HG03575 (cell line): Measurements from ENCODE around the gene FGF12.
A peak's percentile ranks its signal among the peaks of the same experiment; 100 is the strongest.

Source experiments
- ATAC-seq: cut with Tn5 transposase; IDR thresholded peaks from one replicate; pipeline ENCODE4 v1.9.1; 2021; ENCODE audit not compliant: unreplicated experiment, insufficient number of reproducible peaks, low FRiP score; ENCODE audit errors: extremely low read depth

The FGF12 gene

GRCh38 chr3:192696943-192697587 is 30.3 kb downstream of the FGF12 start:
- ATAC-seq = no peak

DNA sequence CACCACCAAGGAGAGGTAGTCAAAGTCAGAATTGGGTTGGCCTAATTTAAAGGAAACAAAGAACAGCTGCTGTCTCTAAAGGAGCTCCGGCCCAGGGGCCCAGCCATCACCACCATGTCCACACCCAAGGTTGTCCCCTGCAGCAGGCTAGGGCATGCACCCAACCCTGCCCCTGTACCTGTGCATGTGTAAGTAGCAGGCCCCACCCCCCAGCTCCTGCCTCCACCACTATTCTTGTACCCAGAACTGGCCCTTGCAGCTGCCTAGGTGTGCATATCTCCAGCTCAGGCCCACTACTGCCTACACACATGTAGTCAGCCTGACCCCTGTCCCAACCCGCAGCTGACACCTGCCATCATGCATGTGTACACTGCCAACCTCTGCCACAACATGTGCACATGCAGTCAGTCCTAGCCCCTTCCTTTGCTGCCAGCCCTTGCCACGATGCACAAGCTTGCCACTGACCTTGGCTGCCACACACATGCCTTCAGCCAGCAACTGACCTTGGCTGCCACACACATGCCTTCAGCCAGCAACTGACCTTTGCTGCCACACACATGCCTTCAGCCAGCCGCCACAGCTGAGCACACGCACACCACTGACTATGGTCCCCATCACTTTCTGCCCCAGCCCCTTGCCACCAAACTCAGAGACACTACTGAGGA is 39.7 kb downstream of the FGF12 start:
- no peak for ATAC-seq

GRCh38 chr3:192685801-192686200 is 41.5 kb downstream of the FGF12 start:
- ATAC-seq = no peak

DNA sequence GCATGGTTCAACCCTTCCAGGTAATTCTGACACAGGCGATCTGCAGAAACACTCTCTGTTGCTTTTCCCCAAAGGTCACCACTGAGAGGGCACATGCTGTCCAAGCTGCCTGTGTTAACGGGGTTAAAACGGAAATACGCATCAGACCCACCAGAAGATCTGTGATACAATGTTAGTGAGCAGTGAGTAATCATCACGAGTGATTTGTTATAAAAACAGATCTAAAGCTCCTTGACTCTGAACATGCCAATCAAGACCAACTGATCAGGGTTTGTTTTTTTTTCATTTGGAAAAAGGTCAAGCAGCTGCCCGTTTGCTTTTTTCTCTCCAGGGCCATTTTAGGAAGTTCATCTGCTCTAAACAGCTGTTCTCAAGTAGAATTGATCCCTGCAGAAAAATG is 43.2 kb downstream of the FGF12 start:
- ATAC-seq = no peak

DNA sequence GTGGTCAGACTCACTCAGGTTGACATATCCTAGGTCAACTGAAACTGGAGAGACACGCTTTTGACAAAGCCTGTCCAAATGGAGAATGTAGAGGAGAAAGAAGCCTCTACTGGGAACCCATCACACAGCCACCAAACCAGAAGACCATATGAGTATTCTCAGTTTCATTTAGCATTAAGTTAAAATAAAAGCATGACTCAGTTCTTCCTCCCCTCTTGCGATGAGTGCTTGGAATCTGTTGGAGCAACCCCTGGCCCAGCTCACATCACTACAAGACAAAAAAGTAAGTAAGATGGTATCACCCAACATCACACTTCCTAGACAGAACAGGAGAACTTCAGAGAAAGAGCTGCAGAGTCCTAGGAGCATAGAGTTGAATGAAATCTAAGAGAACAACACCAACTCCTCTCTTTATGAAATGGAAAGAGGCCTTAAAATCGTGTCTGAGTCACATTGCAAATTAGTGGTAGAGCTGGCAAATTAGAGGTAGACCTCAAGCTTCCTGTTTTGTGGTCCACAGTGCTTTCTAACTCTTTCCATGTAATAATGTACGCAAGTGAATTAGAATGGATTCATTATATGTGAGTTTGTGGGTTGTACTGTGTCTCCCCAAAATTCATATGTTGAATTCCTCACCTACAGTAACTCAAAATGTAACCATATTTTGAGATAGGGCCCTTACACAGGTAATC is 51.2 kb downstream of the FGF12 start:
- peak; percentile 74 for ATAC-seq

DNA sequence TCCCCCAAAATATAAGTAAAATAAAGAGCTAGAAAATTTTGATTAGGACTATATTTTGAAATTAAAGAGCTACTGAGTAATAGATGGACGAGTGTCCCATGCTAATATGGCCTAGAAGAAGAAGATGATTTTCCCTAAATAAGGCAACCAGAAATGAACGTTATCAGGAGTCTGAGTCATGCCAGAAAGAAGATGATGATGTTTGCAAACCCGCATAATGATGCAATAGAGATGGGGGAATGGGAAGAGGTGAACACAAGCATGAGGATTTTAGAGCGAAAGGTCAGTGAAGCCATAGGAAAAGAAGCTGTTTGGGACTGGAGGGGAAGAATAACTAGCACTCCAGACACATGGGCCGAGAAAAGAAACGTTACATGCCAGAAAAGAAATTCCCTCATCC is 71.7 kb downstream of the FGF12 start:
- no peak for ATAC-seq

DNA sequence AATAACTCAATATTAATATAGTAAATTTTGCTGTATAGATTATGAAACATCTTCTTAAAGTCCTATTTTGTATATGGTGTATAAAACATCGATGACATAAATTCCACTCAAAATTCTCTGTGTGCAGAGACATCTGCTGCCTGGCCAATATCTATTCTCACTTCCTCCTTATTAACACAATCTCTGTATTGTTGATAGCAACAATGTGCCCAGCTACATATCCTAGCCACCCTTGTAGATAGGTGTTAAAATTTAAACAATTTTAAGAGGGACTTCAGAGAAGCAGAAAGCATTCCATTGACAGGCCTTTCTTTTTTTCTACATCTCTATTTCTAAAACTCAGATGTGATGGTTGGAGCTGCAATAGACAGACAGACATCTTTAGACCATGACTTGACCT is 72.3 kb downstream of the FGF12 start:
- no peak for ATAC-seq

DNA sequence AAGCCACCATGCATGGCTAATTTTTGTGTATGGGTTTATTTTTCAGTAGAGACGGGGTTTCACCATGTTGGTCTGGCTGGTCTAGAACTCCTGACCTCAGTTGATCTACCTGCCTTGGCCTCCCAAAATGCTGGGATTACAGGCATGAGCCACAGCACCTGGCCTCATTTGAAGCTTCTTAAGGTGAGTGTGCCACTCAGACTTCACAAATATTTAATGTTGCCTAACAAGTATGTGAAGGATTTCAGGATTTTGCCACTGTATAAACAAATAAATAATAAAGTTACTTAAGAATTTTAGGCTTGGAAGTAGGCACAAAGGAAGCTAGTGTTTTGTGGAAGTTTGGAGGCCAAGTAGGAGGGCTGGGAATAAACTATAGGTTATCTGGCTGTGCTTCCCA is 73.5 kb downstream of the FGF12 start:
- ATAC-seq = no peak

DNA sequence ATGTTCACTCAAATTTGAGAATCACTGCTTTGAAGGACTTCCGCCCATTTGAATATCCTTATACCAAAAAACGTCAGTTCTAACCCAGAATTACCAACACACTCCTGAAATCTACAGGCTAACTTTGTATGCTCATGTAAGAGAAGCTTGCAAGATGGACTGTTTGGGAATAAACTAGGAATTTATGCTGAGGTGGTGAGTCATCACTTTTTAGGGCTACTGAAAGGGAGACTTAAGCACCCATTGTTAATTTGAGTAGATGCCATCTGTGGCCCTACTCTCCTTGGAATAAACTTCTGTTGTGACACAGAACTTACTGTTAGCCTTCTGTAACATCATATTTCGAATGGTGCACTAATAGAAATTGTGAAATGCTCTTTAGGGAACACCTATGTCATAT is 74.6 kb downstream of the FGF12 start:
- no peak for ATAC-seq

DNA sequence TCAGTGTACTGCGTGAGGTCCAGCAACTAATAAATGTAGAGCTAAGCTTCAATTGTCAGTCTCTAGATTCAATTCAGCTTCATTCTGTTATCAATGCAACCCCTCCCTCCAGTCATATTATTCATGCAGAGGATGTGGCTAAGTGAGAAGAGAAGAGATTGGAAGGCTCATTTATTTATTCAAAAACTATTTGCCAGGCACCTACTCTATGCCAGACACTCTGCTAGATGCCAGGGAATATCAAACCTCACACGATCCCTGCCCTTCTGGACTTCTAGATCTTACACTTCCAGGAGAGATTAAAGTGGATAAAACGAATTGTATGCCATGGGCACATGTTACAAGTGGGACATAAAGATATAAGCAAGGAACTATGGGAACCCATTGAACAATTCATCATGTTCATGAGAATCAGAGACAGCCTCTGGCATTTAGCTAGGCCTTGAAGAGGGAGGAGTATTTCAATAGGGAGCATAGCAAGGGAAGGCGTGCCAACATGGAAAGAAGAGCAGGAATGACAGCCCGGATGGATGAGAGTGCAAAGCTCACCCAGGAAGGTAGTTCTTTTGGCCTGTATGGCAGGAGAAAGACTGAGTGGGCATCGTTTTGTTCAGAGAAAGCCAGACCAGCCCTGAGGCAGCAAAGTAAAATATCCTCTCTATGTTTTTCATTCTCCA is 75.4 kb downstream of the FGF12 start:
- no peak for ATAC-seq

DNA sequence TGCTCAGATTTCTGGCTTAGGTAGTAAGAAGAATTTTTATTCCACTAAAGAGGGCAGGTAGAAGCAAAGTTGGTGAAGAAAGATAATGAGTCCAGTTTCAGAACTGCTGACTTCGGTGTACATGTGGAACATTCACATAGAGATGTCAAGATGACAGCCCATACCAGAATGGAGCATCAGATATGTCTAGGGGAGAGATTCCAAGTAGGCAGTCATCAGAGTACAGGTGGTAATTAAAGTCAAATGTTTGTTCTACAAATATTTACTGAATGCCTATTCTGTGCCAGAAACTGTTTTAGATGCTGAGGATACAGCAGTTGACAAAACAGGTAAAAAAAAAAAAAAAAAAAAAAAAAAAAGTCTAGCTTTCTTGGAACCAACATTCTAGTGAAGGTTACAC is 81.9 kb downstream of the FGF12 start:
- no peak for ATAC-seq

DNA sequence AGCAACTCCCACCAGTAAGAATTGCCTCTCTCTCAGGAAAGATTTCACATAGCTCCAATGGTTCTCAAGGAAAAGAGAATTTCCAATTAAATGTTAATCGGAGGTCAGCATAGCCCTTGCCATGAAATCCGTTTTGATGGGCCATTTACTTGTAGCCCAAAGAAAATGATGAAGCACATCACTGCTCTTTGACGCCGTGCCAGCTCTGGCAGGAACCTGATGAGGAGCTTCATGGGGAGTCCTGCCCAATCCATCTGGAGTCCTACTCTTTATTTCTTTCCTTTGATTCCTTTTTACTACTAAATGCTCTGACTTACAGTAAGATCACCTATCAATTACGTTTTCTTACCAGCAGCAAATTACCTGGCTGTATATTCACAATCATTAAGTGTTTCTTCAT is 84.7 kb downstream of the FGF12 start:
- no peak for ATAC-seq

- ATAC-seq = no peak
These were observed 85.4 kb downstream of the FGF12 start for GRCh38 chr3:192641919-192642318.

DNA sequence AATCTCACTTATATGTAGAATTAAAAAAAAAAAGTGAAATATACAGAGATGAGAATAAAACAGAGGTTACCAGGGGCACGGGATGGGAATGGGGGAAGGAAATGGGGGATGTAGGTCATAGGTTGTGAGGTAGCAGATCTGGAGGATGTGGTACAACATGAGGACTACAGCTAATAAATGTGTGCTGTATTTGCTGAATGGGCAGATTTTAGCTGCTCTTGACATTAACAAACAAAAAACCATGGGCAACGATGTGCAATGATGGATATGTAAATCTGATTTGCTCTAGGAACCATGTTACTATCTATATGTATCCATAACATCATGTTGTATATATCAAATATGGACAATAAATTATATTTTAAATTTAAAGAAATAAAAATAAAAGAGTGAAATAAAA is 87.4 kb downstream of the FGF12 start:
- ATAC-seq = no peak

- ATAC-seq = no peak
These were observed 89.5 kb downstream of the FGF12 start for GRCh38 chr3:192637803-192638202.

DNA sequence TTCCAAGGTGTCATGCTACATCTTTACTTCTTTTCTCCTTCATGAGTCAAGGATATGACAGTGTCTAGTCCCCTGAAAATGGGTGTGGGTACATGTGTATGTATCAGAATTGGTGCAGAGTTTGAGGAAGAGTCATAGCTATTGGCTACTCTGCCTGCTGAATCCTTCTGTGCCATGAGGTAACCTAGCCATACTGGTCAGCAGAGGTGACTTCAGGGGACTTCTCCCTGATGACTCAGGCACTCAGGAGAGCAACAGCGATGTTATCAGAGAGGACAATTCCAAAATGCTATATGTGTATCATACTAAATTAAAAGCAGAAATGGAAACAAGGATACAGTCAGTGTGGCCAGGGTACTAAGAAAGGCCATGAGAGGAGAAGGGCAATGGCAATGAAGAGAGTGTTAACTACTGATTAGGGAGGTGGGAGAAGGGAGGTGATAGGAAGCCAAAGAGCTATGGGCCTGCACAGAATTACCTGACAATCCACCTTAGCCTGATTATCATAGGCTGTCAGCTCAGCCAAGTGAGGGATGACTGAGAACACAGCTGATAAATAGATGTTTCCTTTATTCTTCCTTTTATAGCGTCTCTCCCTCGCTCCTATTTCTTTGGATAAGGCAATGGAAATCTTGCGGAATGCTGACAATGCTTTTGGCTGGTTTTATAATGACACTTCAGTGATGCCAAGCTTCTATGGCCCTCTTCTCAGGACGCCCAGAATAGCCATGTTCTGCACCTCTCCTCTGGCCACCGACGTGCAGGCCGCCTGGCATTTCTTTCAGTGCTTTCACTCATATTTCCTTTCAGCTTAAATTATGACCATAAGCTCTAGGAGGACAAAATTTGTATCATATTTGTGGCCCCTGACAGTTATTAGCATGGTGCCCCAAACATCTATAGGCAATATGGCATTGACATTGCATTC is 90.6 kb downstream of the FGF12 start:
- ATAC-seq = no peak

DNA sequence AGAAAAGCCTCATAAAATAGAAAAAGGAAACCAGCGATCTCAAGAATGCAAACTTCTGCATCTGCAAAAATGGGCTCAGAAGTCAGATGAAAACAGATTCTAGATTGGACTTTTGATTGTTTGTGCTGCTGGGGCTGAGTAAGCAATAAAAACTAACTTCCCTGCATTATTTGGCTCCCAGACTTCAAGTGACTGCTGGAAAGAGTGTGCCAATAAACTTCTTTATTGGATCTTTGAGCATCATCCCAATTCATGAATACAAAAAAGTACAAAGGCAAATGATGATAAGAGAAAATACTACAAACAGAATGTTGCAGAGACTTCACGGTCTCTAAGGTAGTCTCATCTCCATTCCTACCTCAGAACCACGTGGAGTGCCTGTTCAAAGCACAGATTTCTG is 97.9 kb downstream of the FGF12 start:
- no peak for ATAC-seq

DNA sequence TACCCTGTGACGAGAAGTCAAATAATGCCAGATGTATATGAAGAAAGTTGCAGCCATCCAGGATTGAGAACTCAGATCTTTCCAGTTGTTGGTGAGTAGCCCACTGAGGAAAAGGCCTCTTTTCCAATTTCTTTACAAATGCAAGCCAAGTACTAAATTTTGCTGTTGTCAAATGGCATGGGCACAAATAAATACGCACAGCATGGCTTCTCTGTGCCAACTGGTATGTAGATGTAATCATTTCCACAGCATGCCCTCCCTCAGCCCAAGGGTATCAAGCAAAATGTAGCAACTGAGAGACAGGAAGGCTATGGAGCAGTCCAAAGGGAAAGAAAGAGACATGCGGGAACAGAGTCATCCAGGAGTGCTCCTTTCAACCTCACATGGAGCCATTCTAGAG is 105.4 kb downstream of the FGF12 start:
- no peak for ATAC-seq

DNA sequence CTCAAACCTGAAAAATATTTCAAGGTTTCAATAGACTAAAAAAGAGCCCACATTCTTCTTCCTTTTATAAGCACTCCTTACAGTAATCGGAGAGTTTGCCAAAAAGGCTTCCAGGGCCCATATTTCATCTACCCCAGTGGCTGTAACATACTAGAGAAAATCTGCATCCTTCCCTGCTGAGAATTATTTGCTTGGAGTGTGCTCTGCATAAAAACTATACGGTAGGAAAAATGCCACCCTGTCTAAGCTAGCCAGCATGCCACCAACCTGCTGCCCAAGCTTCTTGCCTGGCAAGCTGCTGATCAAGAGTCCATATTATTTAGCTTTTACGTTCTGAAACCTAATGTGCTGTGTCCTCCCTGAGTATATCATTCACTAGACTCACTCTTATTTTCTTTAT is 107.1 kb downstream of the FGF12 start:
- no peak for ATAC-seq
